K562 (cell line): Measurements from ENCODE around the gene INSR. TPM values are rescaled to one million over a fixed set of nuclear protein-coding genes. Genes with fewer than 3 reads are reported as not detected.

Source experiments
- ATAC-seq: fragments of 200-7000 bp; cut with Tn5 transposase; 3 replicates; pipeline ENCODE4 v1.9.1; 2020; ENCODE audit warnings: moderate library complexity
- BruUV-seq: library from RNA; stranded (reverse); fragments of 400-500 nt; replicated peaks from 2 replicates; lab custom pipeline; 2021; lab: Mats Ljungman, UMichigan
- CTCF ChIA-PET: fragments of 300-600 bp; formaldehyde crosslinking; extraction: SDS; loops from one replicate; lab custom pipeline; 2021; ENCODE audit warnings: low intra/inter-chr PET ratio; lab: Yijun Ruan, JAX
- POLR2A ChIA-PET: fragments of 300-600, 350-650 bp; sonication (Branson Sonifier 250); formaldehyde crosslinking; extraction: SDS; loops from one replicate; lab custom pipeline; 2021; ENCODE audit warnings: antibody characterized with exemption, inconsistent platforms; lab: Yijun Ruan, JAX
- DNase-seq, 4 experiments: peaks; one replicate each; pipeline versions ENCODE4 v3.0.0 to v3.0.0-alpha.2; 2011 to 2018; ENCODE audit warnings: low spot score in 3 of 4, mixed read lengths in 3 of 4; ENCODE audit errors: extremely low read depth in 1 of 4
- FAIRE-seq: peaks from 2 replicates; lab custom pipeline; 2011; peaks lifted over from hg19 to GRCh38; lab: Jason Lieb, UNC
- H2AFZ ChIP-seq: 2 replicates; pipeline ENCODE4 v1.6.0; 2011; ENCODE audit warnings: low read depth, low read length, control low read depth, inconsistent platforms
- H3K27ac ChIP-seq: fragments of 200-600 bp; 3 replicates; pipeline ENCODE4 v1.8.0; 2011; ENCODE audit warnings: low read depth, mild to moderate bottlenecking, control low read depth, inconsistent platforms, low read length, moderate library complexity, mixed read lengths; ENCODE audit errors: extremely low read depth
- H3K27me3 ChIP-seq, 2 experiments: fragments of 300-600 bp in 1 of 2; 2 replicates in 1 of 2; 3 replicates in 1 of 2; pipeline versions ENCODE4 v1.6.0 to v1.8.0; 2011; ENCODE audit warnings: inconsistent platforms in 2 of 2, low read length in 2 of 2, mild to moderate bottlenecking in 1 of 2, mixed read lengths in 1 of 2, moderate library complexity in 1 of 2; ENCODE audit not compliant: control insufficient read depth in 2 of 2, insufficient read depth in 2 of 2
- H3K36me3 ChIP-seq: fragments of 300-600 bp; 3 replicates; pipeline ENCODE4 v1.8.0; 2011; ENCODE audit warnings: mild to moderate bottlenecking, low read length, inconsistent platforms; ENCODE audit not compliant: control insufficient read depth, insufficient read depth
- H3K4me1 ChIP-seq, 2 experiments: fragments of 200-600 bp in 1 of 2; replicated peaks in 1 of 2; 2 replicates in 1 of 2; 3 replicates in 1 of 2; pipeline versions ENCODE4 v1.5.1 to v1.8.0; 2011; ENCODE audit warnings: inconsistent platforms in 2 of 2, low read length in 2 of 2, mild to moderate bottlenecking in 1 of 2, mixed read lengths in 1 of 2, moderate library complexity in 1 of 2; ENCODE audit not compliant: control insufficient read depth in 2 of 2, insufficient read depth in 2 of 2
- H3K4me2 ChIP-seq: 2 replicates; pipeline ENCODE4 v1.6.1; 2011; ENCODE audit warnings: low read length, control low read depth, inconsistent platforms, mixed read lengths; ENCODE audit not compliant: insufficient read depth
- H3K4me3 ChIP-seq: fragments of 200-600 bp; sonication (generic), shearing (Covaris generic); 2 replicates; pipeline ENCODE4 v1.5.1; 2016; ENCODE audit warnings: control low read depth, inconsistent platforms
- H3K79me2 ChIP-seq: fragments of 200-600 bp; 3 replicates; pipeline ENCODE4 v1.8.0; 2011; ENCODE audit warnings: low read length, inconsistent platforms; ENCODE audit not compliant: control insufficient read depth, insufficient read depth
- H3K9ac ChIP-seq, 2 experiments: 2 replicates each; pipeline versions ENCODE4 v1.6.0 to v1.6.1; 2011; ENCODE audit warnings: low read depth in 2 of 2, low read length in 2 of 2, control low read depth in 1 of 2, inconsistent platforms in 1 of 2, mild to moderate bottlenecking in 1 of 2, mixed read lengths in 1 of 2; ENCODE audit not compliant: insufficient read depth in 1 of 2
- H3K9me1 ChIP-seq: one replicate; pipeline ENCODE4 v1.6.0; 2011; ENCODE audit warnings: inconsistent platforms, mild to moderate bottlenecking, low read length, moderate library complexity; ENCODE audit not compliant: control insufficient read depth, insufficient read depth
- H3K9me3 ChIP-seq: replicated peaks from 2 replicates; pipeline ENCODE4 v1.5.1; 2011; ENCODE audit warnings: low read depth, low read length, inconsistent platforms; ENCODE audit not compliant: control insufficient read depth, insufficient read depth
- H4K20me1 ChIP-seq: replicated peaks from 2 replicates; pipeline ENCODE4 v1.6.1; 2011; ENCODE audit warnings: low read length, inconsistent platforms, mixed read lengths; ENCODE audit not compliant: control insufficient read depth, insufficient read depth
- ATF4 ChIP-seq: fragments of 450-650 bp; formaldehyde crosslinking; IDR thresholded peaks from 2 replicates; pipeline ENCODE4 v1.4.0; 2022; ENCODE audit warnings: mild to moderate bottlenecking, moderate library complexity
- TFAP4 ChIP-seq: sonication (generic); formaldehyde crosslinking; IDR thresholded peaks from 2 replicates; pipeline ENCODE4 v1.8.0; 2022; ENCODE audit warnings: missing genetic modification reagents, mild to moderate bottlenecking, moderate library complexity, borderline replicate concordance
- WGBS: fragments of 100-300 bp; shearing (Covaris generic); methylation state at CpG from one replicate; pipeline ENCODE4 v1.1.6; 2016; ENCODE audit warnings: low coverage, mixed read lengths; ENCODE audit not compliant: insufficient coverage; ENCODE audit errors: missing lambda C conversion rate; 5-methylcytosine and 5-hydroxymethylcytosine counted together
- in situ Hi-C: fragments of 300-500 bp; cut with MboI; formaldehyde crosslinking; loops from 4 replicates; pipeline ENCODE4 v1.15.0; 2018; ENCODE audit warnings: inconsistent platforms, mixed read lengths
- intact Hi-C: fragments of 100-400 bp; cut with micrococcal nuclease; formaldehyde crosslinking; loops from 2 replicates; pipeline ENCODE4 v1.14.2; 2022
- polyA plus RNA-seq, 8 experiments: library from polyadenylated mRNA; depleted of rRNA in 4 of 8; stranded (reverse) in 5 of 8; unstranded in 3 of 8; fragments of >200 nt; fragmentation: Nextera tagmentation in 2 of 8; fragmentation: Illumina TruSeq in 1 of 8; extraction: Ambion mirVana in 2 of 8; extraction: Trizol in 1 of 8; gene quantifications; 2 replicates each; pipeline versions ENCODE4 v1.2.1 to v1.2.3, GENCODE V29; 2011 to 2014; ENCODE audit warnings: inconsistent platforms in 1 of 8, missing spikeins in 1 of 8
- total RNA-seq, 7 experiments: library from RNA; depleted of rRNA in 6 of 7; stranded (reverse); fragments of >200 nt in 6 of 7; fragmentation: Illumina TruSeq in 2 of 7; extraction: Trizol in 2 of 7; gene quantifications; 2 replicates each; pipeline versions ENCODE4 v1.2.1 to v1.2.3, GENCODE V29; 2011 to 2021; ENCODE audit warnings: low replicate concordance in 1 of 7

INSR gene
- total and polyA plus RNA-seq, 9 of the 15 experiments (the other 6 are each of a cell fraction or from before 2014, with no cell fraction given), result 0.04 to 0.88 (median 0.41) TPM

- Histone ChIP-seq H3K9me1 (no peaks in the 10 kb centered on the region), H3K36me3 (no peaks in the 10 kb centered on the region), H4K20me1 (no peaks in the 10 kb centered on the region; the same call in 1 of the 2 replicates), H2AFZ (no peak overlapping the region), H3K4me3 (no peak overlapping the region), H3K4me1 (no peaks in the 10 kb centered on the region), H3K27ac (no peak overlapping the region), H3K79me2 (no peaks in the 10 kb centered on the region), H3K4me2 (no peak overlapping the region), H3K9me3 (no peaks in the 10 kb centered on the region), H3K9ac (no peak overlapping the region), H3K27me3 (peaks cover 11 to 33% of the 10 kb centered on the region in 2 experiments; a peak in 4 of 5 replicates)
- in situ Hi-C loops (no loop called here), intact Hi-C loops (no loop called here)
- ATAC-seq (no peak), FAIRE-seq (no peak), DNase-seq (no peak)
- whole genome bisulfite sequencing, result 1% methylated on average over 21 of the region's 21 CpGs
- CTCF ChIA-PET, result no interaction called here
- BruUV-seq, result no TSS peak
- POLR2A ChIA-PET, result interaction anchor here (0.5 to 1.6 kb wide), 2 partner anchors 10 to 64 kb away, joined by 4 to 7 read pairs; no protein-coding TSS in a partner anchor
- TF ChIP-seq ATF4 (CRISPR knock-in tag) (no peak), TFAP4 (CRISPR knock-in tag) (peak; percentile 34; the same call in 1 of the 2 replicates)
- TF ChIP-seq, all 486 proteins: peak for 1
These were observed 82.8 kb downstream of the INSR start for GRCh38 chr19:7211191-7211951.
